Skeletal muscle cell (primary cell): ENCODE data around the gene MTA1.

Experiments used
- DNase-seq: peaks from one replicate; pipeline ENCODE4 v3.0.0-alpha.2; 2010; ENCODE audit warnings: low read depth
- H3K4me3 ChIP-seq: 2 replicates; pipeline ENCODE4 v1.5.1; 2011; ENCODE audit warnings: low read depth, mild to moderate bottlenecking, control low read depth, low read length, moderate library complexity

Gene MTA1

GRCh38 chr14:105502446-105503295, 83.0 kb downstream of the MTA1 start:
- no peak for DNase-seq
- no peak overlapping the region for H3K4me3 ChIP-seq

DNA sequence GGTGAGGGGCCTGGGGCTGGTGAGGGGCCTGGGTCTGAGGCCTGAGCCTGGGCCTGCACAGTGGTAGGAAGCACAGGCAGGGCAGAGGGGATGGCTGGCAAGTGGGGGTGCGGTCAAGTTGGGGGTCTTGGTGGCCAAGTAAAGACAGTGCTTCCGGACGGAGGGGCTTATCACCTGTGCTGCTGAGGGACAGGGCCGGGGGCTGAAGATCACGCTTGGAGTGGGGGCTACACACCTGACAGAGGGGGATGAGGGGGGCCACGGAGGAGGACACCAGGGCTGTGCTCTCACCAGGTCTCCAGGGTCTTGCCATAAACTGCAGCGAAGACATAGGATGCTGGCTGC, 83.6 kb downstream of the MTA1 start:
- no peak overlapping the region for H3K4me3 ChIP-seq
- no peak for DNase-seq

DNA sequence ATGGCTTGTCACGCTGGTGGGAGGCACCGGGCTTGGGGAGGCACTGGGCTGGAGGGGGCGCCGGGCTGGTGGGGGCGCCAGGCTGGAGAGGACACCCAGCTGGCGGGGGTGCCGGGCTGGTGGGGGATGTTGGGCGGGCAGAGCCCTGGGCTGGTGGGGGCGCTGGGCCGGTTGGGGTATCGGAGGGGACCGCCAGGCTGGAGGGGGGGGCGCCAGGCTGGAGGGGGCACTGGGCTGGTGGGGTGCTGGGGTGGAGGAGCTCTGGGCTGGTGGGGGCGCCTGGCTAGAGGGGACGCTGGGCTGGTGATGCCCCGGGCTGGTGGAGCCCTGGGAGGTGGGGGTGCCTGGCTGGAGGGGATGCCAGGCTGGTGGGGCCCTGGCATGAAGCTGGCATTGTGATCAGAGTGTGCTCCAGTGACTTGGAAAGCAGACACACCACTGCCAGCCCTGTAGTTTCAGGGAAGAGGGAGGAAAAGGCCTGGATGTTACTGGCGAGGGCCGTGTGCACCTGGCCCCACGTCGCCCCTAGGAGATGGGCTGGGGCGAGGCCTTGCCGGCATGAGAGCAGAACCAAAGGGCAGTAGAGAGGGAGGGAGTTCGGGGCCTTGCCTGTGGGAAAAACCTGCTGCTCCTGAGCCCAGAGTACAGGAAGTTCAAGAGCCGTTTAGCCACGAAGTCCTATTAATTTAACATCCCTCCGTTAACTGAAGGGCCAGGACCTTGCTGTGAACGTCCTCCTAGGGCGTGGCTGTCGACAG, 84.5 kb downstream of the MTA1 start:
- DNase-seq: no peak

DNA sequence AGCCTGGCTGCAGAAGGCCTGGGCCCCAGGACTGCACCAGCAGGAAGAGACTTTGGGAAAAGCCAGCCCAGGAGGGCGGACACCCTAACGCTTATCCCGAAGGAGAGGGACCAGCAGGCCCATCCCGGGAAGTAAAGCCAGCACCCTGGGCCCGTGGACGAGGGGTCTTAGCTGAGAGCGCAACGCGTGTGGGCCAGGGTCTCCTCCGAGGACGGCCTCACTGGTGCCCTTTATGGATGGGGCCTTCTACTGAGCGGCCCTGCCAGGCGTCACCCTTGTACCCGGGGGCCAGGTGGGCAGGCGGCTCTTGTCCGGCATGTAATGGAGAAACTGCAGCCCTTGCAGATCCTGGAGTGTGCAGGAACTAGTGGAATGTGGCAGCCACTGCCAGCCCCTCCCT, 85.5 kb downstream of the MTA1 start:
- no peak for DNase-seq
- H3K4me3 ChIP-seq: no peak overlapping the region

More for the DNA sequence above, 84.5 kb downstream of the MTA1 start:
- H3K4me3 ChIP-seq: no peak overlapping the region

- no peak for DNase-seq
- H3K4me3 ChIP-seq: no peak overlapping the region
Observed at GRCh38 chr14:105507247-105507646, 87.6 kb downstream of the MTA1 start.

GRCh38 chr14:105508069-105508468, 88.4 kb downstream of the MTA1 start:
- DNase-seq: no peak
- H3K4me3 ChIP-seq: no peak overlapping the region

- H3K4me3 ChIP-seq: no peak overlapping the region
- DNase-seq: no peak
Observed at GRCh38 chr14:105508601-105509000, 89.0 kb downstream of the MTA1 start.

- H3K4me3 ChIP-seq: no peak overlapping the region
- DNase-seq: no peak
Observed at GRCh38 chr14:105517096-105517495, 97.5 kb downstream of the MTA1 start.

DNA sequence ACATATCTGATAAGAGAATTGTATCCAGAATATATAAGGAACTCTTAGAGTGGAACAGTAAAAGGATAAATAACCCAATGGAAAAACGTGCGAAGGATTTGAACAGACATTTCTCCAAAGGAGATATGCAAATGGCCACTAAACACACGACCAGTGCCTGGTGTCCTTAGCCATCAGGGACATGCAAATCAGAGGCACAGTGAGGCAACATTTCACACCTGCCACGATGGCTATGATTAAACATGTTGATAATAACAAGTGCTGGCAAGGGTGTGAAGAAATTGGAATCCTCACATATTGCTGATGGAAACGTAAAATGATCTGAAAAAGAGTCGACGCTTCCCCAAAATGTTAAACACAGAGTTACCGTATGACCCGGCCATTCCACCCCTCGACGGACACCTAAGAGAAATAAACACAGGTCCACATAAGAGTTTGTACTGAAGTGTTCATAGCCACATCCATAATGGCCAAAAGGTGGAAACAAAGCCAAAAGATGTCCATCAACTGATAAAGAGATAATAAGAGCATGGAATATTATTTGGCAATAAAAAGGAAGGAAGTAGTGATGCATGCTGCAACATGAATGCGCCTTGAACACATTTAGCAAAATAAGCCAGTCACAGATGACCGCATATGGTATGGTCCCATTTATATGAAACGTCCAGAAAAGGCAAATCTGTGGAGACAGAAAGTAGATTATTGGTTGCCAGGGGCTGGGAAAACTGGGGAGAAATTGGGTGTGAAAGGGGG, 100.5 kb downstream of the MTA1 start:
- no peak overlapping the region for H3K4me3 ChIP-seq
- DNase-seq: no peak
